ENCODE measurements around the gene CH25H. TPM values are rescaled to one million over a fixed set of nuclear protein-coding genes. Genes with fewer than 3 reads are reported as not detected.

Gene CH25H
- total RNA-seq, 1 experiment from 2014 or later, result 1.0 TPM

DNA sequence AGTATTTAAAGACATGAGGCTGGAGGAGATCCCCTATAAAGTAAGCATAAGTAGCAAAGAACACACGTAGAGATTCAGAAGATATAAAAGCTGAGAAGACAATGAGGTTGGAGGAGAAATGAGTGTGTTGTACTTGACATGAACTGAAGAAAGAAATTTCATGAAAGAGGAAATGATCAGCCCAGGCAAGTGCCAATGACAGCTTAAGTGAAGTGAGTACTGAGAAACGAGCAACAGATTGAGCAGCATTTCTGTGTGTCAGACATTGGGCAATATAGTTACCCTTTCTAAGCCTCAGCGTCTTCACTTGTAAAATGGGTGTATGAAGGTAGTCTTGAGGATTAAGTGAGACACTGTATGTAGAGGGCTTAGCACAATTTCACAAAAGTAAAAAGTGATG, 49.2 kb upstream of the CH25H start:
- Histone ChIP-seq H3K56ac (ENCODE audit: insufficient read length, low read depth, low read length) (no peak overlapping the region), H3K4me1 (ENCODE audit: insufficient read depth, low read length) (no peaks in the 10 kb centered on the region; the same call in 1 of the 2 replicates), H3K23me2 (ENCODE audit: insufficient read length, low read depth, low read length, poor library complexity, severe bottlenecking) (no peaks in the 10 kb centered on the region), H2AK5ac (ENCODE audit: insufficient read length, low read length) (no peak overlapping the region), H3K14ac (ENCODE audit: insufficient read depth, low read length) (no peak overlapping the region), H3T11ph (ENCODE audit: low read length) (no peak overlapping the region), H2BK15ac (ENCODE audit: low read depth, low read length) (no peak overlapping the region), H2BK20ac (ENCODE audit: low read depth, low read length, poor library complexity, severe bottlenecking) (no peak overlapping the region), H3K27me3 (ENCODE audit: insufficient read depth, low read length) (no peaks in the 10 kb centered on the region), H2BK120ac (ENCODE audit: low read depth, low read length, poor library complexity, severe bottlenecking) (no peak overlapping the region), H4K20me1 (ENCODE audit: control insufficient read depth, insufficient read depth, insufficient read length) (no peaks in the 10 kb centered on the region), H4K91ac (ENCODE audit: insufficient read length, low read depth, low read length) (no peak overlapping the region), H3K79me1 (ENCODE audit: insufficient read depth, low read depth, low read length, poor library complexity, severe bottlenecking) (no peaks in the 10 kb centered on the region), H2BK5ac (ENCODE audit: insufficient read length, low read length) (no peak overlapping the region), H2AFZ (ENCODE audit: low read length) (no peak overlapping the region), H3K27ac (ENCODE audit: insufficient read length, low read depth, low read length) (no peak overlapping the region), H3K4ac (ENCODE audit: low read depth, low read length) (no peak overlapping the region), H3K9me3 (ENCODE audit: control insufficient read depth, low read depth, low read length) (peaks cover 9% of the 10 kb centered on the region), H4K5ac (ENCODE audit: insufficient read length, low read depth, low read length) (no peak overlapping the region), H3K79me2 (ENCODE audit: insufficient read depth, low read length) (no peaks in the 10 kb centered on the region), H3K18ac (ENCODE audit: insufficient read length, low read depth, low read length) (no peak overlapping the region), H3K9ac (ENCODE audit: extremely low read depth, insufficient read length, low read length) (no peak overlapping the region), H4K8ac (replicated peaks; ENCODE audit: insufficient read length, low read depth, low read length) (no peak overlapping the region), H2BK12ac (ENCODE audit: insufficient read length, low read depth, low read length) (no peak overlapping the region), H3K4me2 (ENCODE audit: insufficient read depth, insufficient read length, low read length) (no peak overlapping the region), H3K23ac (ENCODE audit: insufficient read length, low read depth, low read length) (no peak overlapping the region)
- DNase-seq, result no peak
- Mint-ChIP-seq H3K9me3 (peaks cover 27 to 28% of the 10 kb centered on the region in 2 experiments), H3K36me3 (ENCODE audit: insufficient read depth in 1 of 3, low read depth in 3 of 3) (peaks cover 2 to 25% (median 12%) of the 10 kb centered on the region in 3 experiments; a peak in 6 of 7 replicates), H3K4me3 (no peak overlapping the region), H3K27me3 (ENCODE audit: low read depth) (peaks cover 2% of the 10 kb centered on the region; the same call in 1 of the 2 replicates), H3K27ac (no peak overlapping the region), H3K4me1 (peaks cover 14 to 15% of the 10 kb centered on the region in 2 experiments)
- TF ChIP-seq, protein P1, sequence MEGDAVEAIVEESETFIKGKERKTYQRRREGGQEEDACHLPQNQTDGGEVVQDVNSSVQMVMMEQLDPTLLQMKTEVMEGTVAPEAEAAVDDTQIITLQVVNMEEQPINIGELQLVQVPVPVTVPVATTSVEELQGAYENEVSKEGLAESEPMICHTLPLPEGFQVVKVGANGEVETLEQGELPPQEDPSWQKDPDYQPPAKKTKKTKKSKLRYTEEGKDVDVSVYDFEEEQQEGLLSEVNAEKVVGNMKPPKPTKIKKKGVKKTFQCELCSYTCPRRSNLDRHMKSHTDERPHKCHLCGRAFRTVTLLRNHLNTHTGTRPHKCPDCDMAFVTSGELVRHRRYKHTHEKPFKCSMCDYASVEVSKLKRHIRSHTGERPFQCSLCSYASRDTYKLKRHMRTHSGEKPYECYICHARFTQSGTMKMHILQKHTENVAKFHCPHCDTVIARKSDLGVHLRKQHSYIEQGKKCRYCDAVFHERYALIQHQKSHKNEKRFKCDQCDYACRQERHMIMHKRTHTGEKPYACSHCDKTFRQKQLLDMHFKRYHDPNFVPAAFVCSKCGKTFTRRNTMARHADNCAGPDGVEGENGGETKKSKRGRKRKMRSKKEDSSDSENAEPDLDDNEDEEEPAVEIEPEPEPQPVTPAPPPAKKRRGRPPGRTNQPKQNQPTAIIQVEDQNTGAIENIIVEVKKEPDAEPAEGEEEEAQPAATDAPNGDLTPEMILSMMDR (conservative IDR thresholded peaks at IDR 0.05), result no peak
- WGBS (ENCODE audit: extremely low coverage, insufficient read length, low lambda C conversion rate), result no CpG with 5 or more reads among the region's 3 CpGs

All from H9 (cell line).